Choroid plexus epithelial cell (primary cell): ENCODE data around the gene CD6.

Experiments
- DNase-seq: peaks from one replicate; pipeline ENCODE4 v3.0.0-alpha.2; 2010; ENCODE audit warnings: low read depth
- H3K4me3 ChIP-seq: 2 replicates; pipeline ENCODE4 v1.5.1; 2011; ENCODE audit warnings: low read depth, mild to moderate bottlenecking, control low read depth, low read length, moderate library complexity
- CTCF ChIP-seq: conservative IDR thresholded peaks from 2 replicates; pipeline ENCODE4 v1.5.1; 2011; ENCODE audit warnings: low read depth, mild to moderate bottlenecking, control low read depth, inconsistent platforms, low read length, moderate library complexity

CD6 gene

DNA sequence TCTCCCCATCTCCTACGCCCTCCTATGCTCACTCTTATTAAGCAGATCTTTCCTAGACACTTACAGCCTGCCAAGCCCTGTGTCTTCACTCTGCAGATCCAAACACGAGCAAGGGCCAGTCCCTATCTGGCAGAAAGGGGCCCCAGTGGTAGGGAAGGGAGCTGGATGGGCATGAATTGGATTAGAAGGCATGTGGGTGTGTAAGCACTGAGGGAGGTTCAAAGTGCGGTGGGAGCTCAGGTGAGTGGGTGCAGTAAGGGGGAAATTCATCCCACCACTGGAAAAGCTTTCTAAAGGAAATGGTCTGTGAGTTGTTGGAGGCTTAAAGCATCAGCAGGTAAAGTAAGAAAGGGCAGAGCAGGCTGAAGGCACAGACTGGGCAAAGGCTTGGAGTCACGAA is 41.7 kb upstream of the CD6 start:
- DNase-seq: no peak
- no peak overlapping the region for H3K4me3 ChIP-seq
- no peak for TF ChIP-seq CTCF

GRCh38 chr11:60930394-60930793 is 41.1 kb upstream of the CD6 start:
- no peak for TF ChIP-seq CTCF
- DNase-seq: no peak
- no peak overlapping the region for H3K4me3 ChIP-seq

GRCh38 chr11:60931917-60932316 is 39.6 kb upstream of the CD6 start:
- TF ChIP-seq CTCF: no peak
- no peak overlapping the region for H3K4me3 ChIP-seq
- no peak for DNase-seq

DNA sequence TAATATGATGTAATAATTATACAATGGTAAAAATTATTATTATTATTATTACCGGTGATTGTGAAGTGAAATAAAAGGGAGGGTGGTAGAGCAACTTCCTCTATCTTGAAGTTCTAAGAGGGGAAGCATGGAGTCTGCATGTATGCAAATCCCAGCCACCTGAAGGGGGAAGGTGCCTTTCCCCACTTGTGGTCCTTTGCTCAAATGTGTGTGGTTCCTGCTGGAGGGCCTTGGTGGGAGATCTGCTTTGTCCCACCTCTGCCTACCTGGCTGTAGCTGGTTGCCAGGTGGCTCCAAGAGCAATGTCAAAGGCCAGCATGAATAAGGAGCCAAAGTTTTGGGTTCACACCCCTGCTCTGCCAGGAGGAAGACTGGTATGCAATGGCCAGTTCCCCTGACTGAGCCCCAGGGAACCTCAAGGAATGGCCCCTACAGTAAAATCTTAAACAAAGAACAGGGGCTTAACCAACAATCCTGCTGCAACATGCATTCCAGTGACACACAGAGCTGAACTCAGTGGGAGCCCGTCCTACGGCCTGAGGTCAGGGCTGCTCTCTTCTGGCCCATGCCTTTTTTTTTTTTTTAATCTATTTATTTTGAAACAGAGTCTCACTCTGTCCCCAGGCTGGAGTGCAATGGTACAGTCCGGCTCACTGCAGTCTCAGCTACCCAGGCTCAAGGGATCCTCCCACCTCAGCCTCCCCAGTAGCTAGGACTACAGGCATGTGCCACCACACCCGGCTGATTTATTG is 38.7 kb upstream of the CD6 start:
- DNase-seq: peak; percentile 79
- no peak for TF ChIP-seq CTCF
- no peak overlapping the region for H3K4me3 ChIP-seq

DNA sequence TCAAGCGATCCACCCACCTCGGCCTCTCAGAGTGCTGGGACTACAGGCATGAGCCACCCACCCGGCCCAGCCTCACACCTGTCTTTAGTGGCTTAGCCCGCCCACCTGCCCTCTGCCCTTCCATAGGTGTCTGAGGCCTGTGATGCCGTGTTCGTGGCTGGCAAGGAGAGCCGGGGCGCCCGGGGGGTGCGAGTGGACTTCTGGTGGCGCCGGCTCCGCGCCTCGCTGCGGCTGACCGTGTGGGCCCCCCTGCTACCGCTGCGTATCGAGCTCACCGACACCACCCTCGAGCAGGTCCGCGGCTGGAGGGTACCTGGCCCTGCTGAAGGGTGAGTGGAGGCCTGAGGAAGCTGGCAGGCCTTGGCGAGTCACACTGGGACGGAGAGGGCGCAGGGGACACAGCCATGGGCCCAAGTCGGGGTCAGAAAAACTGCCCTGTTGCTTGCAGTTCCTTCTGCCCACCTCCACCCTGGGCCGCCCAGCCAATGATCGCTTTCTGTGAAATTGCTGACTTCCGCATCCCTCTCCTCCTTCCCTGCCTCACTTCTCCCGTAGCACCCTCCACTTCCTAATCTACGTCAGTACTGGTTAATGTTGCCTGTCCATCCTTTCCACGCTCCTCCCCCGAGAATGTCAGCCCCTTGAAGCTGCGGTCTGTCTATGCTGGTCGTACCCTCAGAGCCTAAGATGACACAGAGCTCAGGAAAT is 37.9 kb upstream of the CD6 start:
- H3K4me3 ChIP-seq: no peak overlapping the region
- no peak for DNase-seq

GRCh38 chr11:60934124-60934789 is 37.2 kb upstream of the CD6 start:
- no peak for DNase-seq
- no peak overlapping the region for H3K4me3 ChIP-seq
- no peak for TF ChIP-seq CTCF

More for the DNA sequence above, 37.9 kb upstream of the CD6 start:
- TF ChIP-seq CTCF: no peak
